Vagina (tissue), 2 donors: ENCODE measurements around the gene GAST.

Source experiments
- POLR2A ChIP-seq, 2 donors: fragments of 450-650 bp; IDR thresholded peaks; one replicate each; pipeline ENCODE4 v1.6.1; 2017; ENCODE audit warnings: antibody characterized with exemption in 2 of 2, mild to moderate bottlenecking in 2 of 2, moderate library complexity in 2 of 2
- TF ChIP-seq, protein P1 (sequence below), 3 experiments: fragments of 450-650 bp in 2 of 3; fragments of 200-600 bp in 1 of 3; sonication (generic) in 1 of 3; IDR thresholded peaks; one replicate each; pipeline ENCODE4 v1.5.1; 2017 to 2019; ENCODE audit warnings: antibody characterized with exemption in 3 of 3, mild to moderate bottlenecking in 2 of 3, moderate library complexity in 2 of 3

DNA sequence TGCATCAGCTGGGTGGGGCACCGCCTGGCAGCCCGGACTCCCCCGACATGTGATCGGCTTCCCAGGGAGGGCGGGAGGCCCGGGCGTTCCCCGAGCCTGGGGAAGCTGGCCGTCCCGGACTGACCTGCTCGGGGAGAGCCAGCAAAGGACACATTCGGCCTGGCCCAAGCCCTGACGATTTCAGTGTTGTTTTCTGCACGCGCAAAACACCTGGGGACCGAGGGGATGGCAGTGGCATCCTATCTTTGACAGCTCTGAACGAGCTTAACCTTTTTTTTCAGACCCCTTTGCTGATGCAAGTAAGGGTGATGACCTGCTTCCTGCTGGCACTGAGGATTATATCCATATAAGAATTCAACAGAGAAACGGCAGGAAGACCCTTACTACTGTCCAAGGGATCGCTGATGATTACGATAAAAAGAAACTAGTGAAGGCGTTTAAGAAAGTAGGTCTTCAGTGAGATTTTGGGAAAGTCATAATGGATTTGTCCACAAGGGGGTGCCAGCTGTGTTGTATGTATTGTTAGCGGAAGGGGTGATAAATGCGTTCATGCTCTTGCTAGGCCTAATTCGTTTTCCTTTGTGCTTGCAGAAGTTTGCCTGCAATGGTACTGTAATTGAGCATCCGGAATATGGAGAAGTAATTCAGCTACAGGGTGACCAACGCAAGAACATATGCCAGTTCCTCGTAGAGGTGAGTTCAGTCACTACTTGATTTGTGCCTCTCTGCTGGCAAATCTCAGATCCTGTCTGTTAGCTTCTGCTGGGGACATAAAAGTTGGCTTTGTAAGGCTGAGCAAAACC lies 22.4 kb upstream of the GAST start:
- TF ChIP-seq, protein P1, sequence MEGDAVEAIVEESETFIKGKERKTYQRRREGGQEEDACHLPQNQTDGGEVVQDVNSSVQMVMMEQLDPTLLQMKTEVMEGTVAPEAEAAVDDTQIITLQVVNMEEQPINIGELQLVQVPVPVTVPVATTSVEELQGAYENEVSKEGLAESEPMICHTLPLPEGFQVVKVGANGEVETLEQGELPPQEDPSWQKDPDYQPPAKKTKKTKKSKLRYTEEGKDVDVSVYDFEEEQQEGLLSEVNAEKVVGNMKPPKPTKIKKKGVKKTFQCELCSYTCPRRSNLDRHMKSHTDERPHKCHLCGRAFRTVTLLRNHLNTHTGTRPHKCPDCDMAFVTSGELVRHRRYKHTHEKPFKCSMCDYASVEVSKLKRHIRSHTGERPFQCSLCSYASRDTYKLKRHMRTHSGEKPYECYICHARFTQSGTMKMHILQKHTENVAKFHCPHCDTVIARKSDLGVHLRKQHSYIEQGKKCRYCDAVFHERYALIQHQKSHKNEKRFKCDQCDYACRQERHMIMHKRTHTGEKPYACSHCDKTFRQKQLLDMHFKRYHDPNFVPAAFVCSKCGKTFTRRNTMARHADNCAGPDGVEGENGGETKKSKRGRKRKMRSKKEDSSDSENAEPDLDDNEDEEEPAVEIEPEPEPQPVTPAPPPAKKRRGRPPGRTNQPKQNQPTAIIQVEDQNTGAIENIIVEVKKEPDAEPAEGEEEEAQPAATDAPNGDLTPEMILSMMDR (IDR thresholded peaks at IDR 0.05) = peak in 1 of 3 experiments; percentile 47
- TF ChIP-seq POLR2A (IDR thresholded peaks at IDR 0.05) = peak in 1 of 2 donors; percentile 4
